ENCODE data around the gene CA9.

DNA sequence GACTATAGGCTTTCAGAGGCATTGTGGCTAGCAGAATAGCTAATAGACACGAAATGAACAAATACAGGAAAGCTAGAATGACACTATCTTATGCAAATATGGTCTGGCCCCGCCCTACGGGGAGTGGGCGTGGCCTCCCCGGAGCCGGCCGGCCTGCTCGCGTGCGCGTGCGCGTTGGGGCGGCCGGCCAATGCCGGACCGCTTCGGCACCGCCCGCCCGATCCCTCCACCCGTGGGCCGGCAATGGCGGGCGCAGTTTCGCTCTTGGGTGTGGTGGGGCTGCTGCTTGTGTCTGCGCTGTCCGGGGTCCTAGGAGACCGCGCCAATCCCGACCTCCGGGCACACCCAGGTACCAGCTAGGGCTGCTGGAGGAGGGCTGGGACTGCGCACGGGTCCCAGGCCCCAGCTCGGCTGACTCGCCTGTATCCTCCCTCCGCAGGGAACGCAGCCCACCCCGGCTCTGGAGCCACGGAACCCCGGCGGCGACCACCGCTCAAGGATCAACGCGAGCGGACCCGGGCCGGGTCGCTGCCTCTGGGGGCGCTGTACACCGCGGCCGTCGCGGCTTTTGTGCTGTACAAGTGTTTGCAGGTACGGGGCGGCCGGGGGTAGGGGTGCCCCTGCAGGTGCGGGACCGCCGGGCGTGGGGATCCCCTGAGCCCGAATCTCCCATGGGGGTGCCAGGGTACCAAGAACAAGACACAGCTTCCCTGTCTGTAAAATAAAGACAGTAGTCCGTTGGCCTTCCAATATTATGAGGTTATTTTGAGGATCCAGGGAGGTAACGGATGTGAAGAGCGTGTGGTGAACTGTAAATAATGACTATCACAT is 15.4 kb upstream of the CA9 start, which contains the start of gene CCDC107:
- TF ChIP-seq GATA2 (IDR thresholded peaks at IDR 0.05; ENCODE audit: low read depth, low read length) (no peak), GATA3 (IDR thresholded peaks at IDR 0.05; ENCODE audit: low read depth, low read length) (no peak)
